Ascending aorta (tissue), 2 donors: ENCODE data around the gene TCERG1L. TPM values are rescaled to one million over a fixed set of nuclear protein-coding genes. Genes with fewer than 3 reads are reported as not detected.

Experiments
- DNase-seq, 2 donors: peaks; one replicate each; pipeline ENCODE4 v3.0.0-alpha.2; 2019; ENCODE audit warnings: low spot score in 2 of 2
- H3K27ac ChIP-seq, 2 donors: fragments of 200-600 bp; sonication (generic); one replicate each; pipeline ENCODE4 v1.5.1; 2016 to 2017; ENCODE audit warnings: mild to moderate bottlenecking in 1 of 2
- H3K27me3 ChIP-seq: fragments of 200-600 bp; sonication (generic); one replicate; pipeline ENCODE4 v1.5.1; 2017
- H3K36me3 ChIP-seq, 2 donors: fragments of 200-600 bp; sonication (generic); one replicate each; pipeline ENCODE4 v1.5.1; 2016
- H3K4me1 ChIP-seq, 2 donors: fragments of 200-600 bp; sonication (generic); one replicate each; pipeline ENCODE4 v1.5.1; 2016 to 2017; ENCODE audit warnings: mild to moderate bottlenecking in 1 of 2
- H3K4me3 ChIP-seq, 2 donors: fragments of 200-600 bp; sonication (generic); one replicate each; pipeline ENCODE4 v1.5.1; 2016 to 2017; ENCODE audit warnings: mild to moderate bottlenecking in 1 of 2
- H3K9me3 ChIP-seq, 2 donors: fragments of 200-600 bp; sonication (generic); one replicate each; pipeline ENCODE4 v1.5.1; 2016
- intact Hi-C: fragments of 100-400 bp; cut with DNase I; formaldehyde crosslinking; loops from one replicate; pipeline ENCODE4 v1.15.1; 2023
- total RNA-seq: library from RNA; depleted of rRNA; stranded (reverse); fragments of >200 nt; gene quantifications from one replicate; pipeline ENCODE4 v1.1.0, GENCODE V29; 2016
- TF ChIP-seq, protein P1 (sequence below), 3 experiments: fragments of 200-600 bp in 2 of 3; fragments of 450-650 bp in 1 of 3; sonication (generic) in 2 of 3; IDR thresholded peaks; one replicate each; pipeline ENCODE4 v1.5.1; 2016 to 2019; ENCODE audit warnings: antibody characterized with exemption in 3 of 3, mild to moderate bottlenecking in 1 of 3, moderate library complexity in 1 of 3

TCERG1L gene
- total RNA-seq, 1 donor from 2014 or later = not detected

DNA sequence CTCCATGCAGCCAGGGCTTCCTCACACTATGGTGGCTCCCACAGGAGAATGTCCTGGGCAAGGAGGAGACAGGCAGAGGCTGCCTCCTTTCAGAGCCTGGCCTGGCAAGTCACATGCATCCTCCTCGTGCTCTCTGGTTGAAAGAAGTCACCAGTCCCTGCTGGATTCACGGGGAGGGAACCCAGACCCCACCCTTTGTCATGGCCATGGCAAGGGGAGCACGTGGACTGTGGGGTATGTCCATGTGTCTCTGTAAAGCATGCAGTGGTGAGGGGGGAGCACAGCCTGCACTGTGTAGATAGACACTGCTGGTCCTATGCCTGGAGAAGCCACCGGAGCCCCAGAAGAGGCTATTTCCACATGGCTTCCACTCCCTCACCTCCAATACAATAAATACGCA, 225.0 kb downstream of the TCERG1L start:
- no peaks in the 10 kb centered on the region for H3K27me3 ChIP-seq
- no peak overlapping the region for H3K27ac ChIP-seq
- no peaks in the 10 kb centered on the region for H3K9me3 ChIP-seq
- DNase-seq = no peak
- TF ChIP-seq, protein P1, sequence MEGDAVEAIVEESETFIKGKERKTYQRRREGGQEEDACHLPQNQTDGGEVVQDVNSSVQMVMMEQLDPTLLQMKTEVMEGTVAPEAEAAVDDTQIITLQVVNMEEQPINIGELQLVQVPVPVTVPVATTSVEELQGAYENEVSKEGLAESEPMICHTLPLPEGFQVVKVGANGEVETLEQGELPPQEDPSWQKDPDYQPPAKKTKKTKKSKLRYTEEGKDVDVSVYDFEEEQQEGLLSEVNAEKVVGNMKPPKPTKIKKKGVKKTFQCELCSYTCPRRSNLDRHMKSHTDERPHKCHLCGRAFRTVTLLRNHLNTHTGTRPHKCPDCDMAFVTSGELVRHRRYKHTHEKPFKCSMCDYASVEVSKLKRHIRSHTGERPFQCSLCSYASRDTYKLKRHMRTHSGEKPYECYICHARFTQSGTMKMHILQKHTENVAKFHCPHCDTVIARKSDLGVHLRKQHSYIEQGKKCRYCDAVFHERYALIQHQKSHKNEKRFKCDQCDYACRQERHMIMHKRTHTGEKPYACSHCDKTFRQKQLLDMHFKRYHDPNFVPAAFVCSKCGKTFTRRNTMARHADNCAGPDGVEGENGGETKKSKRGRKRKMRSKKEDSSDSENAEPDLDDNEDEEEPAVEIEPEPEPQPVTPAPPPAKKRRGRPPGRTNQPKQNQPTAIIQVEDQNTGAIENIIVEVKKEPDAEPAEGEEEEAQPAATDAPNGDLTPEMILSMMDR (IDR thresholded peaks at IDR 0.05) = no peak
- intact Hi-C loops = no loop called here
- H3K4me3 ChIP-seq = no peak overlapping the region
- H3K4me1 ChIP-seq = no peaks in the 10 kb centered on the region
- no peaks in the 10 kb centered on the region for H3K36me3 ChIP-seq

DNA sequence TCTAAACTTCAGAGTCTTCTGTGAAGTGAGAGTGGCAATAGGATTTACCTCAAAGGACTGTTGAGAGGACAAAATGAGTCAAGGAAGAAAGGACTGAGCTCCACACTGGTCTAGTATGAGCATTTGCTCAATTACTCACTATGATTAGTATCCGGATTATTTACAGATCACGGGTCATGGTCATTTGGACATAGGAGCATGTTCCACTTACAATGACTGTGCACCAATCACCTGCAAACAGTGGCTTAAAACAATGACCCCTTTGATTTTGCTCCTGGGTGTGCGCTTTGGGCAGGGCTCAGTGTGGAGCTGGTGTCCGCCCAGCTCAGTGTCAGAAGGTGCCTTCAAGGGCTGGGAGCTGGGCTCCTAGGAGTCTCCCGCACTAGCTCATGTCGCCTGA, 225.4 kb downstream of the TCERG1L start:
- Histone ChIP-seq H3K4me3 (no peak overlapping the region), H3K27me3 (no peaks in the 10 kb centered on the region), H3K4me1 (no peaks in the 10 kb centered on the region), H3K27ac (no peak overlapping the region), H3K9me3 (no peaks in the 10 kb centered on the region), H3K36me3 (no peaks in the 10 kb centered on the region)
- TF ChIP-seq, protein P1 (IDR thresholded peaks at IDR 0.05) = no peak
- DNase-seq = no peak
- intact Hi-C loops = no loop called here

DNA sequence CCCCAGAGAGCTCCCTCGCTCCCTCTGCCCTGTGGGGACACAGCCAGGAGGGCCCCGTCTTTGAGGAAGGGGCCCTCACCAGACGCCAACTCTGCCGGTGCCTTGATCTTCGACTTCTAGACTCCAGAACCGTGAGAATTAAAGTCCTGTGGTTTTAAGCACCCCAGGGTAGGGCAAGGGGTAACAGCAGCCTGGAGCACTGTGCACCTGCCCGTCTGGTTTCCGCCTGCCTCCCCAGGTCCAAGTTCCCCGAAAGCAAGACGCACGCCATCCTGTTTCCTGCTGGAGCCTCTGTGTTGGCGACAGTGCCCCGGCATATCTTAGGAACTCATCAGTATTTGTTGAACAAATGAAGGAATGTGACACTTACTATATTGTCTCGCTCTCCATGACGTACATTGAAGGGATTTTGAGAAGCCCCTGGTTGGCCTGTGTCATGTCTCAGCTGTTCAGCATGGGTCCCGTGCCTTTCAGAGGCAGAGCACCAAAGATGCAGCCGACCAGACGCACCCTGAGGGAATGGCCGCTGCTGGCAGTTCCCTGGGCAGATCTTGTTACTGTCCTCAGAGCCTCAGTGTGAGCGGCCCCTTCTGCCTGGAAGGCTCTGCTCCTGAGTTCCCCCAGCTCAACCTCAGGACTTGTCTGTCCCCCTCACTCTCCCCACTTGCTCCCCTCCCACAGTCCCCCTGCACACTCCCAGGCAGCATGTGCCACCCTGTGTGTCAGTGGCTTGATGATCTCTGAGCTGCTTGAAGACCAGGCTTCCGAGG, 226.2 kb downstream of the TCERG1L start:
- no peaks in the 10 kb centered on the region for H3K9me3 ChIP-seq
- TF ChIP-seq, protein P1 (IDR thresholded peaks at IDR 0.05) = no peak
- intact Hi-C loops = no loop called here
- no peaks in the 10 kb centered on the region for H3K36me3 ChIP-seq
- H3K4me1 ChIP-seq = no peaks in the 10 kb centered on the region
- H3K4me3 ChIP-seq = no peak overlapping the region
- H3K27ac ChIP-seq = no peak overlapping the region
- no peaks in the 10 kb centered on the region for H3K27me3 ChIP-seq
- DNase-seq = no peak

DNA sequence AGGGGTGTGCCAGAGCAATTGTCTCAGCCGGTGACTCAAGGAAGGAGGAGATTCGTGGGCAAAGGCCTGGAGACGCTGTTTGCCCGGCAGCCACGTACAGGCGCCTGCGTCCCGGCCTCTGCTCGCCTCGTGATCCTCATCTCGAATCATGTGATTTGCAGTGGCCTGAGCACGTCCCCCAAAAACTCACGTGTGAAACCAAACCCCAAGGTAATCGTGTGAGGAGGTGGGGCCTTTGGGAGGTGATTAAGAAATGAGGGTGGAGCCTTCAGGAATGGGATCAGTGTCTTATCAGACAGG, 226.8 kb downstream of the TCERG1L start:
- H3K4me3 ChIP-seq = no peak overlapping the region
- DNase-seq = no peak
- H3K27ac ChIP-seq = no peak overlapping the region
- no peaks in the 10 kb centered on the region for H3K9me3 ChIP-seq
- intact Hi-C loops = no loop called here
- TF ChIP-seq, protein P1 (IDR thresholded peaks at IDR 0.05) = no peak
- no peaks in the 10 kb centered on the region for H3K27me3 ChIP-seq
- no peaks in the 10 kb centered on the region for H3K36me3 ChIP-seq
- no peaks in the 10 kb centered on the region for H3K4me1 ChIP-seq

DNA sequence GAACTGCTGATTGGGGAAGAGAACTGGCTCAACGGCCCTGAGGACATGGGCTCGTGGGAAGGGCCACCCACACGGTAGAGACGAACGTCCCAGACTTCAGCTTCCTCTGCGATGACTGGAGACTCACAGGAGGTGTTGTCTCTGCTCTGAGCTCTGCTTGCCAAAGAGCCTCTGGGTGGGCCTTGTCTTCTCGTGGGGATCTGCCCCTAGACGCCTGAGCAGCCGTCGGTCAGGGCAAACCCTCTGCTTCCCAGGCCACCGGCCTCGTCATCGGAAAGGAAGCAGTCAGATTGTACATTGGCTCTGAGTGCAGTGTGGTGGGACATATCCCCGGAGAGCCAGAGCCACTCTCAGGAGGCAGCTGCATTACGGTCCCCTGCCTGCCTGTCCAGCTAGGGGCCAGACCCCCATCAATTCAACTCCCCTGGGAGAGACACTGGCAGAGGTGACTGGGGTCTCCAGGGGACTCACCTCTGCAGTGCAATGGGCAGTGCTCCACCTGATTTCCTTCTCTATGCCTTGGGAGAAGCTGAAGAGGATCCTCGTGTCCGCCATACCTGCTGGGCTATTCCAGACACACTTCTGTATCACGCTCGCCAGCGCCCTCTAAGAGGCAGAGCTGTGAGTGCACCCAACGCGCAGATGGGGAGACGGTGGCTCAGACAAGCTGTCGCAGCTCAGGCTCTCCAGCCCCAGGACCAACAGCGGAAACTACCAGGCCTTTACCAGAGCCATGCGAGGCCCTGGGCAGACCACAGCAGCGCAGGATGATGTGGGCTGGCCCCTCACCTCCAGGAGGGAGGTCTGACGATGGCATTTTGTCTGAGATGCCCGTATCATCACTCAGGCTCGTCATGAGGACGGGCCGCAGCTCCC, 227.4 kb downstream of the TCERG1L start:
- no peaks in the 10 kb centered on the region for H3K4me1 ChIP-seq
- no peaks in the 10 kb centered on the region for H3K36me3 ChIP-seq
- intact Hi-C loops = no loop called here
- DNase-seq = no peak
- no peaks in the 10 kb centered on the region for H3K27me3 ChIP-seq
- TF ChIP-seq, protein P1 (IDR thresholded peaks at IDR 0.05) = no peak
- H3K9me3 ChIP-seq = no peaks in the 10 kb centered on the region
- H3K27ac ChIP-seq = no peak overlapping the region
- H3K4me3 ChIP-seq = no peak overlapping the region
